NCI-H82 treated with DMSO at 0.1 percent for 48 hours (cell line): ENCODE measurements around the gene EEA1.
"Not testable (repeated sequence)": the region's sequence is repeated elsewhere in the genome, so short reads cannot be mapped to it uniquely, and the experiment has no call there.

Experiments used
- DNase-seq: peaks from one replicate; lab custom pipeline; 2025; ENCODE audit not compliant: unreplicated experiment; lab: John Stamatoyannopoulos, UW

EEA1 gene

DNA sequence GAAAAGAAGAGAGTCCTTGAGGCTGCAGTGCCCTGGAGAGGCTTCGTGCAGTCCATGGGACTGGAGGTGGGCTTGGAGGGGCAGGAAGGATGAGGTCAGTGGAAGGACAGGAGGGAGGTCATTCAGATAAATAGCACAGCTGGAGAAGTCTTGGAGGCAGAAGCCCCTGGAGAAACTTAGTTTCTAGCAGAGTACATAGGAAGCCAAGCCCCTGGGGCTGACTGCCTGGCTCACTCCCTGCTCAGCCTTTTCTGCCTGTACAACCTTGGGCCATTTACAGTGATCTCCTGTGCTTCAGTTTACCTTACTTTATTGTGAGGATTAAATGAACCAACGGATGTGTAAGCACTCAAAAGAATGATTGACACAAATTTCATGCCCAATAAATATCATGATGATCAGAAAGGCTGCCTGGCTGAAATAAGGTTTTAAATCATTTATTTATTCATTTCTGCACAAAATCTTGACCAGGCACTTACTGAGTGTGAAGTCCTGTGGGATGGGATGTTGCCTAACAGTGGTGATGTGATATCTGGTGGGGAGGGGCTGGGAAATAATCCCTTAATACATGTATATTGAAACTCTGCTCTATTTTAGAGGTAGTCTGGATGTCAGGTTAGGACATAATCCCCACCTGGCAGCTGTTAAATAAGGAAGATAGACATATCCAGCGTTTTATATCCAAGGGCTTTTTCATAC is 172.0 kb downstream of the EEA1 start:
- no peak for DNase-seq

DNA sequence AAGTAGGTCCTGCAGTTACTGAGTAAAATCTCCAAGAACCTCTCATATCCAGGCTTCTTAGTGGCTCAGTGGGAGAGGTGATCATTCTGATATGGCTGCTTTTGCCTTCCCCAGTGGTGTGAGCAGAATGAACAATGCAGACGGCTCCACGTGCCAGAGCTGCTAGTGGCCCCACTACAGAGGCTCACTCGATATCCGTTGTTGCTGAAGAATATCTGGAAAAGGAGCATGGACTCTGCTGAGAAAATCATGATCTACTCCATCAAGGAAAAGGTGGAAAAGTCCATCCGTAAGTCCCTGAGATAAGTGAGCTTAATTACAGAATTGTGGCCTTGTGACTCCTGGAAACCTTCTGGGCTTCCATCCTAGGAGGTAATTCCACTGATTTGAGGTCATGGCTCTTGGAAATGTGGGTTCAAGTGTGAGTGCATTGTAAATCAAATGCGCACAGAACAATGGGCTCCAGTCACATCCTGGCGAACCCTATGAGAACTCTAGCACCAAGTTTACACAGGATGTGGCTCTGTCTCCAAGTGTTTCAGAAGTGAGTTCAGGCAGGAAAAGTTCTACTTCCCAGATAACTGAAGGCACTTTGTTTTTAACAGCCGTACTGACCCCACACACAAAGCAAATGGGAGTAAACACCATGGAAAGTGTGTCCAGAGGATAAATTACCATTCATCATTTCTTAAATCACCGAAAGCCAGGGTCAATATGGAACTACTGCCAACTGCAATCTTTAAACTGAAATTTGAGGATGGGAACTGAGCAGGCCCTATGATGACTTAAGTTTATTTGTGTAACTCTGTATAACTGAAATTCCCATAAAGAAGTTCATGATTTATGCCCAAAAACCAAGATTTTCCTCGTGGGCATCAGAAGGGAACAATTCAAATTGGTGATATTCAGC is 174.9 kb downstream of the EEA1 start:
- no peak for DNase-seq

DNA sequence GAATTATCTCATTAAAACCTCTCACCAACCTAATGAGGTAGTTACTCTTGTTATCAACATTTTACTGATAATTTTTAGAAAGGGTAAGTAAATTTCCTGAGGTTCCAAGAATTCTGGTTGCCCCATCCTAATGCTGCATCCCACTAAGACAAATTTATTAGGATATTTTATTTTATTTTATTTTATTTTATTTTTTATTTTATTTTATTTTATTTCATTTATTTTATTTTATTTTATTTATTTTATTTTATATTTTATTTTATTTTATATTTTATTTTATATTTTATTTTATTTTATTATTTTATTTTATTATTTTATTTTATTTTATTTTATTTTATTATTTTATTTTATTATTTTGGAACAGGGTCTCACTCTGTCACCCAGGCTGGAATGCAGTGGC is 179.4 kb downstream of the EEA1 start:
- not testable (repeated sequence) for DNase-seq

DNA sequence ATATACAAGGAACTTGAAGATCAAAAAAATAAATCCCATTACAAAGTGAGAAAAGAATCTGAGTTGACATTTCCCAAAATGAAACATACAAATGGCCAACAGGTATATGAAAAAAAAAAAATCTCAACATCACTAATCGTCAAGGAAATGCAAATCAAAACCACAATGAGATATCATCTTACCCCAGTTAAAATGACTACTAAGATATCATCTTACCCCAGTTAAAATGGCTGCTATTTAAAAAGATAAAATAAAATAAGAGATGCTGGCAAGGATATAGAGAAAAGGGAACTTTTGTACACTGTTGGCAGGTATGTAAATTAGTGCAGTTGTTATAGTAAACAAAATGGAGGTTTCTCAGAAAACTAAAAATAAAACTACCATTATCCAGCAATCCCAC is 181.9 kb downstream of the EEA1 start:
- no peak for DNase-seq

DNA sequence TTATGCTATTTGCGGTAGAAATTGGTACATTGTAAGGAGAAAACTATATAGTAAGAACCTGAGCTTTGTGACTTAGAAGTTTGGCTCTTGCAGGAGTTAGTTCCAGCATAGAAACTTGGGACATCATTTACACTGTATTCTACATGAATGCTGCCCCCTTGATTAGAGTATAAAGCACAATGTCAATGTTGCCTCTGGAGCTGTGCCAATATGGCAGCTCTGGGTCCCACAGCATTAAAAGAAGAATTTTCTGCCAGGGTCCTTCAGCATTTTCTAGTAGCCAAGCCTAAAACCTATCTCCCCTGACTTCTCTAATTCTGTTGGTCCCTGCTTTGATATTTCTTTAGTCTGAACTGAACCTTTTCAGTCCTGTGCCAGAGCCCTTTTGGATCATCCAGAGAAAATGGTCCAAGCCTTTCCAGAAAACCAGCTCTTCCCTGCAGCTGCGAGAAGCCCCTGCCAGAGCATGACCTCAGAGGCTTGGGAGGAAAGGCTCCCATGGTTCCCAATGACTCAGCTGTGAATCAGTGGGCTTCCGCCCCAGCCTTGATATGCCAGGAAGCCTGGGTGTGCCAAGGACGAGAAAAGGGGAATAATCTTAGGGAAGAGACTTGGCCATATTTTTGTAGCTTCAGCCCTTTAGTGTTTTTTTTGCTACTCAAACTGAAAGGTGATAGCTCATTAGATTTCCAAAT is 183.1 kb downstream of the EEA1 start:
- no peak for DNase-seq

DNA sequence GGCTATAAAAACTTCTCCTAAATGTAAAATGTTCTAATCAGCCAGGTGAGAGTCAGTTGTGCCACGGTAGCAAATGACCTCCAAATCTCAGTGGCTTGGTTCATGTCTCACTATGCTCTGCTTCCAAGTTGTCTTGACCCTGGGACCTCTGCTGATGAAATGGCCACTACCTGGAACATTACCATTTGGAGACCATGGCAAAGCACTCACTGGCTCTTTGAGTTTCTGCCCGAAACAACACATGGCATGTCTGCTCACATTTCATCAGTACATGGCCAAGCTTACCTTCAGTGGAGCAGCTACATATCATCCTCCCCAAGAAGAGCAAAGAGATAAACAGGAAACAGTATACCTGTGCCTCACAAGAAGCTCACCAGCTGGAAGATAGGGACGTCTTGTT is 186.1 kb downstream of the EEA1 start:
- no peak for DNase-seq

DNA sequence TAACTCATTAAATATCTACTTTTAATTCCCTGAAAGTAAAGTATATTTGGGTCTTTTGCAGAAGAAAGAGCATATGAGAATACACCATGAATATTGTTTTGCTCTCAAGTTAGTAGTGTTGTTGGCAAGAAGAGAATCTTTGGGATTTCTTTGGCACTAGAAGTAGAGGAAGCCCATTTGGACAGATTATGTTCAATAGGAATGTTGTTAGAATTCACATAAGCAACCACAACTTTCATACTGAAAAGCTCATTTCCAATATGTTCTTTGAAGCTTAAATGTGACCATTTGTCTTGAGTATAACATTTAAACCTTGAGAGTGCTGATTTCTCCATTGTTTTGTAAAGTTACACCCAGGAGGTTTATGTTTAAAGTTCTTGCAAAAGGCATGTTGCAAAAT is 188.7 kb downstream of the EEA1 start:
- no peak for DNase-seq

DNA sequence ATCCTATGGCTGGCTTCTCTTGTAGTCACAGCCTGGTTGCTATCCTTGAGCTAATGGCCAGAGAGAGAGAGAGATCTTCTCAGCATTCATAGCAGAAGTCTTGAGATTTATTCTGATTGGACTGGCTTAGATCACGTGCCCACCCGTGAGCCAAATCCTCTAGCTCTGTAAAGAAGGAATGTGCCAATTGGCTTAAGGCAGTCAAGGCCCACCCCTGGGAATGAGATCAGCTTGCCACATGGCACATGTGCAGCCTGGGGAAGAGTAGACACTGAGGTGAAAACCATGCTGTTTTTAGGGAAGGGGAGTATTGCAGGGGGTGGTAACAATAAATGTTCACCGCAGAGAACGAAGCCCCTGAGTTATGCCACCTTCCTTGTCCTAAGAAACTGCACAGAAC is 190.0 kb downstream of the EEA1 start:
- DNase-seq: peak; percentile 15

DNA sequence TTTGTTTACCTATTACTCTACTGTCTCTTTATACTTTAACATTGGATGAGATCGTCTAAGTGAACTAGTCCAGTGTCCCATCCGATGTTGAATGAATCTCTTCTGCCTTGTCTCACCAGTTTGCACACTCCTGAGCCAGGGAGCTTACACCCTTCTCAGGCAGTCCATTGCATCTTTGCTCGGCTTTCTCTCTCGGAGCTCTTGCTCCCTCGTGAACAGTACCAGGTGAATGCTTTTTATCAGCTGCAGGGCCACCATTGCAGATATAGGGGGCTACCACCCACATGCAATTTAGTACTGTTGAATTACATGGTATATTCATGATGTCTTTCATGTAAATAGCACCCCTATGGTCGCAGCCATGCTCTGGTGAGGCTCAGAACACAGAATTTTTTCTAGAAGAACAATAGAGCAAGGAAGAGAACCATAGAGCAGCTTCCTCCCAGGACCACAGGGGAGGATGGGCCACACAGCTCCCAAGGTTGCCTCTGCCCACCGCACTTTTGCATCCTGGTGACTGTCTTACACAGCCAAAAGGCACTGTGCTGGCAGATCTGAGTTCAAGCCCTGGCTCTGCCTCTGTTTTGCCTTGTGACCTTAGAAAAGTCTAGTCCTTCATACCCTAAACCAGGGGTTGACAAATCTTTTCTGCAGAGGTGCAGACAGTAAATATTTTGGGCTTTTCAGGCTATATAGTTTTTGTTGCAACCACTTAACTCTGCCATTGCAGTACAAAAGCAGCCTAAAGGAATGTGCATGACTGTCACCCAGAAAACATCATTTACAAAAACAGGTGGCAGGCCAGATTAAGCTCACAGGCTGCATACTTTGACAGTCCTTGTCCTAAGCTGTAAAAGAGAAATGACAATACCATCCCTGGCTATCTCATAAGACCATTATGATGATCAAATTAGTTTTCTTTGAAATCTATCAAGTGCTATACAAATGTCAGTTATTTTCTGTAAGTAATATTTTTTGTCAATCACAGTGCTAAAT is 190.9 kb downstream of the EEA1 start:
- DNase-seq: no peak

DNA sequence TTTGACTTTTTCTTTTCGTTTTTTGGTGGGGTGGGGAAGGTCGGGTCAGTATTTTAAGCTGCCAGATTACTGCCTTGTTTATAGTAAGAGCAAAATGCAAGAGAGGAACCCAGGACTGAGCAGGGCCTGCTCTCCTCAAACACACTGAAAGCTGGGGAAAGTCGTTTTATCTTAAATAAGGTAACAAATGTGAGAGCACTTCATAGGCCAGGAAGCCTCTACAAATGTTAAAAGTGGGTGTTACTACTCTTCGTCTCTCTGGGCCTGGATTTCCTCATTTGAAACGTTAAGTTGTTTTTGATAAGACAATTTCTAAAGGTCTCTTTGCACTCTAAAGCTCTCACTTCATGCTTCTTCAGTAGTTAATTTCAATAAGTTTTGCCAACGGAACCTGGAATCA is 192.5 kb downstream of the EEA1 start:
- DNase-seq: no peak

DNA sequence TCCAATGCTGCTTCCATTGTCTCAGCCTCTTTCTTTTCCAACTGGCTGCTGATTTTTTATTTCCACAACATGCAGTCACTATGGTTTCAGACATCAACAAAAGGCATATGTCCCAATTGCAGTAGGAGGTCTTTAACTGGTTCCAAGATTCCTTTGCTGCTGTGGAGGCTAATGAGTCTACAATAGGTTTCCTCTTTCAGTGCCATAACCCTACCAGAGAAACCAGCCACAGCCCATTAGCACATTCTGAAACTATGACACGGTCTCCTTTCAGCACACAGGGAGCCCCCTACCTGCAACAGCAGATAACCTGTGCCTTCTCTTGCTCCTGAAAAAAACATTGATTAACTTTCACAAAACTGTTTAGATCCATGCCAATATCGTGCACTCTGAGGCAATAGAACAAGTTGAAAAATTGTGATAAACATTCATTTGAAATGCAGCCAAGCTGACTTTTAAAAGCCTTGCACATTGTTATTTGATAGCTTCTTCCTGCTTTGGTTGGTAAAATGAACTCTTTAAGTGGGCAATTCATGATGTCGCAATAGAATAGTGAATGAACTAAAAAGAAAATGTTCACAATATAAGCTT is 193.9 kb downstream of the EEA1 start:
- no peak for DNase-seq

DNA sequence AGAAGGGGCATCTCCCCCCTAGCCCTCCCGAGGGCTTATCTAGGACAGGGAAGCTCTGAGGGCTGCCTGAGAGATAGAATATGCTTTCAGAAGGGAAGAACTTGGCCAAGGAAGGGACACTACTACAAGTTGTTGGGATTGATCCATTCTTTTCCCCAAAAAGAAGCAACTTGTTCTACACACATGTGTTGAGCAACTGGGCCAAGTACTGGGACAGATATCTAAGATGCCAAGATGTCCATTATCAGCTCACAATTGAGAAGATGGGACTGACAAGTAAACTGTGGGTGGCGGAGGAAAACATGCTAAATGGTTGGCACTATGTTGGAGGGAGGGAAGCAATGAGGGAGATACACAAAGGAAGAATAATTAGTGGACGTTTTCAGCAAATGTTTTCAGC is 195.4 kb downstream of the EEA1 start:
- no peak for DNase-seq

DNA sequence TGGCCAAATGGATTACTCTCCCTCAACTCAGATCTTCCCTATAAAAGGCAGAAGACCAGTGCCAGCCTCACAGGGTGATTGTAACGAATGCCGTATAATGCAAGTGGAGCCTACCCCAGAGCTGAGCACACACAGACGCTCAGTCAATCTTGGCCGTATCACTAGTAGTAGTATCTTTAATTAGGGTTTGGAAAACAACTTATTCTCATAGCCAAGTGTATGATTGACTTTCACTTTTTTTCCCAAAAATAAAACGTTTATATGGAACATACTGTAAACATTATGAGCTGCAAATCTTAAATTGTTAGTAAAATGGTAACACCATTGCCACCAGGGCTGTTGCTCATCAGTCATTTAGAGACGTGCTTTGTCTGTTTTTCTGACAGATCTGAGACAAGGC is 195.9 kb downstream of the EEA1 start:
- no peak for DNase-seq

DNA sequence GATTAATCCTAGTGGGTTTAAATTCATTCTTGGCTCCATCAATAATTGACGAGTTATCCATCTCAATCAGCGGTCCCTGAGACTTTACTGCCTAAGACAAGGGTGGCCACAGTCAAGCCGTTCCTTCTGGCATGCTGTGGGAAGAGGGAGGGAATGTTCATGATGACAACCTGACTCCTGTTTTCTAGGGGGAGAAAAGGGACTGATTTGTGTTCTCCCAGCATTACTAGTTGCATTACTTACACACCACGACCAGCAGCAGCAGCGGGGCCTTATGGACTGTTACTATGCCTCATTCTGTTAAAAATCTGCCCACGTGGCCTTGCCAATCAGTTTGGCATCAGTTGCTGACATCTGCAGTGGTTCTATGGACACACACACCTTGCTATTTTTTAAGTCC is 196.4 kb downstream of the EEA1 start:
- no peak for DNase-seq

DNA sequence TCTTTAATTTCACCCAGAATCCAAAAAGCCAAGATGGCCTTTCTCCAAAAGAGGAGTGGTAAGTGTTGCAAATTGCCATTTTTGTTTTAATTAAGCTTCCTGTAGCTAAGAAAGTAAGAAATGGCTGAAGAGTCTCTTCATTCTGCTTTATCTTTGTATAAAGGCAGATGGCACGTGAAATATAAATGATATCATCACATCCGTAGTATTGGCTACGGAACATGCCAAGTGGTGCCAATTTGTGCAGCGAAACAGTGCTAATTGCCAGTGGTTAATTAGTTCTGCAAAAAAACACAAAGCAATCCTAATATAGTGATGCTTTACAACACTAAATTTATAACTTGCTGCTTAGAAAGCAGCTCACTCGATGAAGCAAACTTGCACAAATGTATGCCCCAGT is 196.9 kb downstream of the EEA1 start:
- DNase-seq: no peak

DNA sequence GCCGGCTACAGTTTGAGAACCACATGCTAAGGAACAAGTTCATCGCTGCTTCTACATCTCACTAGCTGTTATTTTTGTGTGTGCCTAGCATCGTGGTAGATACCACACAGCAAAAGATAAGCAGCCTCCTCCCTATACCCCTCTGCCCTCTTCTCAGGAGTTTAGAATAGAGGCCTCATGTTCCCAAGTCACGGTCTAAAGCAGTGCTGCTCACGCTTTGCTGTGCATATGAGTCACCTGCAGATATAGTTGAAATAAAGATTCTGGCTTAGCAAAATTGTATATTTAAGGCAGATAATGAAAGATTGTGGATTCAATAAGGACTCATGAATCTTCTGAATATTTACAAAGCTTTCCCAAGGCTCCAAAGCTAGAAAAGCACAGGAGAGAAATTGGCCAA is 198.3 kb downstream of the EEA1 start:
- DNase-seq: no peak

DNA sequence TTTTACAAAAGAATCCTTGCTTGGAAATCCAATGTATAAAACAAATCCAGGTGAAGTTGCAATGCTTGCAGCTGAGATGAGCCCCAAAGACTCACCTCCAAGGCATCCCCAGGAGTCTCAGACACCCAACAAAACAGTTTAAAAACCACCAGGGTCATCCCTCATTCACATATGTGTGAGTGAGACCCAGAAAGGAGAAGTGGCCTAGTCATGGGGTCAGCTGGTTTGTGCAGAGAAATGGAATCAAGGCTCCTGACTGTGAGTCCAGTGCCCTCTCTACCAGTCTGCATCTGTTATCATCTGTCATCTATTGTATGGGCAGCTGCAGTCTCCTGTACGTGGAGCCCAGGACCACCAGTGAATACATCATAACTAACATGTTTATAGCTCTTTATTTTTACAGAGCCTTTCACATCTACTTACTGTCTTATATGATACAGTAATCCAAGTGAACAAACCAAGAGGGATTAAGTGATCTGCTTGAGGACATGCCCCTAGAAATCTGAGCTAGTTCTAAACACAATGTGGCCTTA is 199.3 kb downstream of the EEA1 start:
- DNase-seq: peak; percentile 93

DNA sequence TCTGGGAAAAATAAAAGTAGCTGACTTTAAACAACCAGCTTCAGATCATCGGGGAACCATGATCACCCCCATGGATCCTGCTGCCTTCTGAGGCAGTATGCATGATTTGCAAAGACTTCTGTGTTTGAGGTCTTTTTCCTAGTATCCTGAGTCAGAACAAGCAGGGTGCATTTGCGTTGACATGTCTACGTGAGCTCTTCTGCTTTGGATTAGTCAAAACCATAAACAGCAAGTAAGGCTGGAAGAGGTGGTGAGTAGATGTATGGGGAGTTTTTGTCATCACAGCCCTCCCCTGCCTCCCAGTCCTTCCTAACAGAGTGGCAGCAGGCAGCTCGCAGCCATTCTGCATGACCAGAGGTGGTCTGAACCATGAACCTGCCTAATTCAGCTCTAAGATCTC is 202.2 kb downstream of the EEA1 start:
- no peak for DNase-seq

DNA sequence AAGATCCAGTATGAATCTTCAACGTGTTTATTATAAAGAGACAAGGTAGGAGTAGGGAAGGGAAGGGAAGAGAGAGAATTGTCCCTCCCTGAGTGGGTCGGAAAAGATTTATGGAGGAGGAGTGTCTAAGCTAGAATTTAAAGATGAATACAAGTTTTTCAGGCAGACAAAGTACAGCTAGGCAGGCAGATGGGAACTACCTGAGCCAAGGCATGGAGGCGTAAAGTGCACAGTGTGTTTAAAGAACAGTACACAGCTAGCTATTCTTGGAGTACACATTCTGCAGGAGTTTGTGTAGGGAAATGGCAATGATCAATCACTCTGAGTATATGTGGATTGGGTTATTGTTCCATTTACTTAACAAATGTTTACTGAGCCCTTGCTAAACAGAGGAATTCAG is 206.2 kb downstream of the EEA1 start:
- DNase-seq: no peak

DNA sequence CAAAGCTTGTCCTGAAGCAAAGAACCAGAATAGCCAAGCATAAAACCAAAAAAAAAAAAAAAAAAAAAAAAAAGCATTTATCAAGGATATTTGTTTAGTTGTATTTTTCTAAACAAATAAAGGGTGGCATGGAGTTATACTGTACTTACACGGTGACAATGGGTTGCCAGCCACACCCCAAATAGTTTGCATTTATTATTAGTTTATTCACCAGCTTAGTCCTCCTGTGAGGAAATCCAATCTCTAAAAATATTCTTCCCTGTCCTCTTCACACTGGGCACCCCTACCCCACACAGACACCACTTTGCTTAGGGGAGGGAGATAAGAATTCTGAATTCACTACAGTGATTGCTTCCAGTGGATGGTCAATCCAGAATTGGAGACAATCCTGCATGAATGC is 207.4 kb downstream of the EEA1 start:
- DNase-seq: no peak
